HG03280 (cell line): Measurements from ENCODE around the gene CCM2L.

Source experiments
- ATAC-seq: cut with Tn5 transposase; IDR thresholded peaks from one replicate; pipeline ENCODE4 v1.9.1; 2021; ENCODE audit warnings: mild to moderate bottlenecking, moderate library complexity; ENCODE audit not compliant: unreplicated experiment

CCM2L gene

DNA sequence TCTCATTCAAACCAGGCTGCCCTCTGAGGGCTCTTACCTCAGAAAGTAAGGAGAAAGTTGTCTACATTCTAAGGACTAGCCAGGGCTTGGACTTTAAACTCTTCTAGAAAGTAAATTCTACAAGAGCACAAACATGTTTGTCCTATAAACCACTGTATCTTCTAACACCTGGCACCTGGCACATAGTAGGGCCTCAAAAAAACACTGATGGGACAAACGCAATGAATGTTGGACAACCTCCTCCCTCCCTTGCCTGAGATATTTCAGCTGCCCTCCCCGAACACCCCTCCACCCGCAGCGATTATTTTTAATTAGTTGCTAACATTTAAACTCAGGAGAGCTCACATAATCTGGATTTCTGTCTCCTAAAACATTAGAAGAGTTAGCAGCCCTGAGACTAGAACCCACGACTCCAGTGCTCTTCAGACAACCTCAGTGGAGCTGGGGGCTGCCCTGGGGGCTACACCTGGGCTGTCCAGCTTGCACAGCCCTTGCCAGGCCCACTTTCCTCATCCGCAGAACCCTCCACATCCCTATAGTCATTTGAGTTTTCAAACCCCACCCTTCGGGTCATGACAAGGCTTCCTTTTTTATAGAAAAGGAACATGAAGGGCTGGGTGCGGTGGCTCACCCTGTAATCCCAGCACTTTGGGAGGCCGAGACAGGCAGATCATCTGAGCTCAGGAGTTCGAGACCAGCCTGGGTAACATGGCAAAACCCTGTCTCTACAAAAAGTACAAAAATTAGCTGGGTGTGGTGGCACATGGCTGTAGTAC, 46.7 kb downstream of the CCM2L start:
- no peak for ATAC-seq

DNA sequence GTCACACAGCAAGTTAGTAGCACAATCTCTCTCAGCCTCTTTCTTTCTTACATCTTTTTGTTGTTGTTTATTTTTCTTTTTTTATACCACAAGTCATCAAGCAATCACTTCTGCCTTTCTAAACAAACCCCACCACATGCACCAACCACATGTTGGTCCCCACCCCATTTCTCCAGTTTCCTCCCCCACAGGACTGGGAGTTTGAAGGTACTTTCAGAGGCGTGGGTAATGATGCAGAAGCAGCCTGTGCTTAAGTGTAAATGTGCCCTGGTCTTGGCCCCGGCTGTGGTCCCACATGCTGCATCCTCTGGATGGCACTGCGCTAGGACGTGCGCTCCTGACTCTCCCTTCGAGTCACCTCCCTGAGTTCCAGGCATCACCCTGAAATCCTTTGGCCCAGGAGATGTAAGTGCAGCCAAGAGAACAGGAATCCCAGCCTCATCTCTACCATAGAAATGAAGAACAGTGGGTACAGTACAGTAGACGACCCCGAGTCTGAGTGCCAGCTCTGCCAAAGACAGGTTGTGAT, 47.5 kb downstream of the CCM2L start:
- ATAC-seq, result no peak

DNA sequence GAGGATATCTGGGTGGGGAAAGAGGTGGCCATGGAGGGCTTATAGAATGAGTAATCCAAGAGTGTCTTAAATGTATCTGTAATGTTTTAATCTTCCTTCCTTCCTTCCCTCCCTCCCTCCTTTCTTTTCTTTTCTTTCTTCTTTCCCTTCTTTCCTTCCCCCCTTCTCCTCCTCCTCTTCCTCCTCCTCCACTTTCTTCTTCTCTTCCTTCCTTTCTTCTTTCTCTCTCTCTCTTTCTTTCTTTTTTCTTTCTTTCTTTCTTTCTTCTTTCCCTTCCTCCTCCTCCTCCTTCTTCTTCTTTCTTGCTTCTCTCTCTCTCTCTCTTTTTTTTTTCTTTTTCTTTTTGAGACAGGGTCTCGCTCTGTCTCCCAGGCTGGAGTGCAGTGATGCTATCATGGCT, 49.0 kb downstream of the CCM2L start:
- no peak for ATAC-seq

DNA sequence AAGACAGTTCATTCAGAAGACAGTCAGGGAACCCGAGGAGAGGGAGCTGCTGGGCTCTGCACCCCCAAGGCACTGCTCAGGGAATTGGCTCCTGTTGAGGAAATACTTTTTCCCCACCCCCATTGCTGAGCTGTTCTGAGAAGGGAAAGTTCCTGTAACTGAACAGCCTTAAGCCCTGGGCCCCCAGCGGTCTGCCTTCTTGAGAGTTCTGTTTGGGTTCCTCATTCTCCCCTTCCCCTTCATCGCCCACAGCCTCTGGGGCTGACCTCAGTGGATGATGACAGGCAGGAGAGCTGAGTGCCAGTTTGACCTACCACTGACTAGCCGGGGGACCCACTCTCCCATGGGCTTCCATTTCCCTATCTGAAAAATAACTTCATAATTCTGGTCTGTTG, 52.5 kb downstream of the CCM2L start:
- ATAC-seq, result peak; percentile 47

- no peak for ATAC-seq
Observed at GRCh38 chr20:32063695-32064094, 53.5 kb downstream of the CCM2L start.

DNA sequence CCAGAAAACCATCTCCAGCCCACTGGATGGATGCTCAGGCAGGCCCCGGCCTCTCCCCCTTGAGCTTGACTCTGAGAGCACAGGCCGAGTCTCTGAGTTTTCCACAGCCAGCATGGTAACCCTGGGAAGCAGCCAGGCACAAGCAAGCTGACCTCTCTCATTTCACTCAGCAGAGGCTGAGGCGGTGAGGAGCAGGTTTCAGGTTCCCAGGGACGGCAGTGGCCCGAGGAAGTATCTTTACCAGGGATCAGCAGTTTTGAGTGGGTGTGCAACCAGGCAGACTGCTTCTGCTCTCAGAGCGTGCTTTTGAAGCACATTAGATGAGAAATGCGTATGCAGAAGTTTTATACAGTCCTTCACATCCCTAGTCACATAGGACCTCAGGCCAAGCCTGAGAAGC, 54.4 kb downstream of the CCM2L start:
- no peak for ATAC-seq

- no peak for ATAC-seq
Observed at GRCh38 chr20:32067234-32067821, 57.1 kb downstream of the CCM2L start.

DNA sequence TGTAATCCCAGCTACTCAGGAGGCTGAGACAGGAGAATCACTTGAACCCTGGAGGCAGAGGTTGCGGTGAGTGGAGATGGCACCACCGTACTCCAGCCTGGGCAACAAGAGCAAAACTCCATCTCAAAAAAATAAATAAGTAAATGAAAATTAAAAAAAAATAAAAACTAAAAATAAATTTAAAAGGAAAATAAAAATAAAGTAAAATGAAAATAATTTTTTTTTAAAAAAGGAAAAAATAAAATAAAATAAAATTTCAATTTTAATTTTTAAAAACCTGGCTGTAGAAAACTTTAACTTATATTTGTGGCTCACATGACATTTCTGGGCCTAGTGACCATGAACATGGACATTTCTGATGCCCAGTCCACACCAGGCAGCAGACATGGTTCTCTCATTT, 57.9 kb downstream of the CCM2L start:
- no peak for ATAC-seq

GRCh38 chr20:32069711-32070110, 59.5 kb downstream of the CCM2L start:
- ATAC-seq, result no peak

- no peak for ATAC-seq
Observed at GRCh38 chr20:32070282-32070681, 60.0 kb downstream of the CCM2L start.

DNA sequence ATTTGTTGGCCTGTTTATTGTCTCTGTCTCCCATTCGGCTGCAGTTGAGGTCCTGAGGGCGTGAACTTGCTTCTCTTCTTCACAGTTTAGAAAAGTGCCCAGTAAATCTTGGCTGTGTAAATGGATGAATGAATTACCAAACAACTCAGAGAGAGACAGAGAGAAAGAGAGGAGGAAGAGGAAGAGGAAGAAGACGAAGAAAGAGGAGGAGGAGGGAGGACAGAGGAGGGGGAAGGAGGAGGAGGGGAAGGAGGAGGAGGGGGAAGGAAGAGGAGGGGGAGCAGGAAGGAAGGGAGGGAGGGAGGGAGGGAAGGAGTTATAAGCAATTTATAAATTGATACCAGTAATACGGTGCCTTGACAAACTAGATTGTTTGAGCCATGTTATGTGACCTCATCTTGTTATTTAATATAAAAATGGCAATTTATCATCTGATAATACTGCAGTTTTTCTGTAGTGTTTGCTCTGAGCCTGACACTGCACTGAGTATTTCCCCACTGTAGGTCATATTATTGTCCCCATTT, 60.5 kb downstream of the CCM2L start:
- no peak for ATAC-seq

GRCh38 chr20:32071395-32072167, 61.3 kb downstream of the CCM2L start:
- ATAC-seq, result no peak

- no peak for ATAC-seq
Observed at GRCh38 chr20:32072168-32072750, 62.0 kb downstream of the CCM2L start.

DNA sequence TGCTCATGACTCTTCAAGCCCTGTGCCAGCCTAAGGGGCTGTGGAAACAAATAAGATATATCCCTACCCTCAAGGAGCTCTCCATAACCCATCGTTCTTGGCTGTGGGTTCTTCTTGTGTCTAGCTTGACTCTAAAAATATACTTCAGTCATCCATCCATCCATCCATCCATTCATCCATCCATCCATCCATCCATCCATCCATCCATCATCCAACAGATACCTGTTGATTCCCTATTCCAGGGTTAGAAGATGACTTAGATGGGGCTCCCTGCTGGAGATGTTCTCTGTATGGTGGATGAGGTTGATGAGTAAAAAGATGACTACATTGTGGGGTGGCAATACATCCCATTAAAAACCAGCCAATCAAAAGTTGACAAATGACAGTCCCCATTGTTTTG, 65.3 kb downstream of the CCM2L start:
- ATAC-seq, result no peak

DNA sequence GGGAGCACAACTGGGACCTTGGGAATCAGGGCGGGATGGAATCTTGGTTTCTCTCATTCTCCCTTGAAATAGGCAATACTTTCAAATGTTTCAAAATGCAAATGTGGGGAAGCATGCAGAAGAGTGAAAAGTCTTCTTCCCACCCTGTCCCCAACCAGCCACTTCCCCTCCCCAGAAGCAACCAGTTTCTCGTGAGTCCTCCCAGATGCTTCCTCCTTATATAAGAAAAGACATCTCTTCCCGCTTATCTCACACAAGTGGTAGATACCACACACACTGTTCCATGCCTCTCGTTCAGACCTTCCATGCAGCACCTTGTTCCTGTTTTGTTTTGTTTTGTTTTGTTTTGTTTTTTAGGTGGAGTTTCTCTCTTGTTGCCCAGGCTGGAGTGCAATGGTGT, 67.0 kb downstream of the CCM2L start:
- no peak for ATAC-seq

- ATAC-seq, result no peak
Observed at GRCh38 chr20:32078322-32078721, 68.1 kb downstream of the CCM2L start.

- ATAC-seq, result no peak
Observed at GRCh38 chr20:32078791-32079190, 68.6 kb downstream of the CCM2L start.

- ATAC-seq, result no peak
Observed at GRCh38 chr20:32079655-32080109, 69.4 kb downstream of the CCM2L start.

GRCh38 chr20:32080783-32081182, 70.5 kb downstream of the CCM2L start:
- ATAC-seq, result no peak
